KMS-11 (cell line): Measurements from ENCODE around the gene CTTNBP2.

Source experiments
- H2AFZ ChIP-seq: fragments of 200-600 bp; sonication (generic); 2 replicates; pipeline ENCODE4 v1.6.1; 2016; ENCODE audit warnings: antibody characterized with exemption, mixed run types, low read depth
- H3K27ac ChIP-seq: fragments of 200-600 bp; sonication (generic); 2 replicates; pipeline ENCODE4 v1.6.1; 2016; ENCODE audit warnings: mild to moderate bottlenecking, mixed run types
- H3K27me3 ChIP-seq: fragments of 200-600 bp; sonication (generic); 2 replicates; pipeline ENCODE4 v1.6.1; 2017; ENCODE audit warnings: mild to moderate bottlenecking, low read depth, mixed run types, moderate library complexity; ENCODE audit not compliant: insufficient read depth
- H3K36me3 ChIP-seq: fragments of 200-600 bp; sonication (generic); 2 replicates; pipeline ENCODE4 v1.6.1; 2017; ENCODE audit warnings: mild to moderate bottlenecking, mixed run types; ENCODE audit not compliant: insufficient read depth
- H3K4me1 ChIP-seq: fragments of 200-600 bp; sonication (generic); 2 replicates; pipeline ENCODE4 v1.6.1; 2016; ENCODE audit warnings: mild to moderate bottlenecking, low read depth, mixed run types; ENCODE audit not compliant: poor library complexity, severe bottlenecking
- H3K4me2 ChIP-seq: fragments of 200-600 bp; sonication (generic); 2 replicates; pipeline ENCODE4 v1.7.0; 2016; ENCODE audit warnings: mild to moderate bottlenecking, mixed run types
- H3K4me3 ChIP-seq: fragments of 200-600 bp; sonication (generic); IDR thresholded peaks from 2 replicates; pipeline ENCODE4 v1.6.1; 2017; ENCODE audit warnings: low read depth, low read length, mixed read lengths; ENCODE audit not compliant: insufficient read depth
- H3K79me2 ChIP-seq: fragments of 200-600 bp; sonication (generic); 2 replicates; pipeline ENCODE4 v1.6.1; 2016; ENCODE audit warnings: low read depth, mixed run types; ENCODE audit not compliant: insufficient read depth
- H3K9ac ChIP-seq: fragments of 200-600 bp; sonication (generic); 2 replicates; pipeline ENCODE4 v1.6.1; 2016; ENCODE audit warnings: mild to moderate bottlenecking, mixed run types
- H4K20me1 ChIP-seq: fragments of 200-600 bp; sonication (generic); 2 replicates; pipeline ENCODE4 v1.6.1; 2016; ENCODE audit warnings: mild to moderate bottlenecking, mixed run types; ENCODE audit not compliant: insufficient read depth
- CTCF ChIP-seq: fragments of 200-600 bp; sonication (generic); conservative IDR thresholded peaks from 2 replicates; pipeline ENCODE4 v1.6.1; 2017; ENCODE audit warnings: low read depth, mild to moderate bottlenecking, antibody characterized with exemption, low read length, moderate library complexity, mixed read lengths

CTTNBP2 gene

GRCh38 chr7:117805241-117805640 is 68.0 kb downstream of the CTTNBP2 start:
- no peak overlapping the region for H3K4me3 ChIP-seq
- H4K20me1 ChIP-seq, result no peaks in the 10 kb centered on the region
- no peak overlapping the region for H3K27ac ChIP-seq
- no peak overlapping the region for H2AFZ ChIP-seq
- H3K27me3 ChIP-seq, result no peaks in the 10 kb centered on the region
- no peak overlapping the region for H3K4me2 ChIP-seq
- no peaks in the 10 kb centered on the region for H3K79me2 ChIP-seq
- peaks cover 18% of the 10 kb centered on the region for H3K4me1 ChIP-seq
- H3K9ac ChIP-seq, result no peak overlapping the region
- no peaks in the 10 kb centered on the region for H3K36me3 ChIP-seq
- TF ChIP-seq CTCF, result no peak

- no peaks in the 10 kb centered on the region for H4K20me1 ChIP-seq
- H2AFZ ChIP-seq, result no peak overlapping the region
- H3K9ac ChIP-seq, result no peak overlapping the region
- H3K27me3 ChIP-seq, result no peaks in the 10 kb centered on the region
- H3K79me2 ChIP-seq, result no peaks in the 10 kb centered on the region
- no peak for TF ChIP-seq CTCF
- no peak overlapping the region for H3K4me3 ChIP-seq
- peaks cover under 1% of the 10 kb centered on the region for H3K4me1 ChIP-seq
- H3K36me3 ChIP-seq, result no peaks in the 10 kb centered on the region
- no peak overlapping the region for H3K27ac ChIP-seq
- H3K4me2 ChIP-seq, result no peak overlapping the region
Measured at GRCh38 chr7:117803476-117803875, 69.8 kb downstream of the CTTNBP2 start.

- Histone ChIP-seq H3K79me2 (no peaks in the 10 kb centered on the region), H3K9ac (no peak overlapping the region), H3K4me3 (no peak overlapping the region), H3K4me2 (no peak overlapping the region), H3K27ac (no peak overlapping the region), H3K36me3 (no peaks in the 10 kb centered on the region), H3K27me3 (no peaks in the 10 kb centered on the region), H4K20me1 (no peaks in the 10 kb centered on the region), H3K4me1 (no peaks in the 10 kb centered on the region), H2AFZ (no peak overlapping the region)
- no peak for TF ChIP-seq CTCF
Measured at GRCh38 chr7:117802660-117803059, 70.6 kb downstream of the CTTNBP2 start.

- Histone ChIP-seq H3K4me2 (no peak overlapping the region), H3K4me3 (no peak overlapping the region), H2AFZ (no peak overlapping the region), H3K36me3 (no peaks in the 10 kb centered on the region), H3K9ac (no peak overlapping the region), H3K27me3 (no peaks in the 10 kb centered on the region), H3K79me2 (no peaks in the 10 kb centered on the region), H3K4me1 (no peaks in the 10 kb centered on the region), H3K27ac (no peak overlapping the region), H4K20me1 (no peaks in the 10 kb centered on the region)
- TF ChIP-seq CTCF, result no peak
Measured at GRCh38 chr7:117800841-117801240, 72.4 kb downstream of the CTTNBP2 start.
